Trophoblast cell (in vitro differentiated cells and primary cell): ENCODE measurements around the gene IL17RB.

Experiments used
- DNase-seq, 2 donors: peaks; one replicate each; pipeline ENCODE4 v3.0.0-alpha.2; 2016
- H2AFZ ChIP-seq: 2 replicates; pipeline ENCODE4 v1.6.1; 2013; ENCODE audit warnings: low read length, moderate library complexity, mild to moderate bottlenecking; ENCODE audit not compliant: insufficient read depth, poor library complexity
- H2AK5ac ChIP-seq: 2 replicates; pipeline ENCODE4 v1.6.1; 2013; ENCODE audit warnings: mild to moderate bottlenecking, low read length
- H2BK120ac ChIP-seq: 2 replicates; pipeline ENCODE4 v1.6.1; 2013; ENCODE audit warnings: low read length, mild to moderate bottlenecking, moderate library complexity; ENCODE audit not compliant: insufficient read depth, poor library complexity
- H2BK12ac ChIP-seq: 2 replicates; pipeline ENCODE4 v1.6.1; 2013; ENCODE audit warnings: mild to moderate bottlenecking, low read length, moderate library complexity
- H2BK5ac ChIP-seq: 2 replicates; pipeline ENCODE4 v1.6.1; 2013; ENCODE audit warnings: low read length, low read depth, moderate library complexity, mild to moderate bottlenecking; ENCODE audit not compliant: poor library complexity
- H3K14ac ChIP-seq: 2 replicates; pipeline ENCODE4 v1.6.1; 2013; ENCODE audit warnings: mild to moderate bottlenecking, low read length
- H3K18ac ChIP-seq: 2 replicates; pipeline ENCODE4 v1.6.1; 2013; ENCODE audit warnings: mild to moderate bottlenecking, low read length
- H3K23ac ChIP-seq: 2 replicates; pipeline ENCODE4 v1.6.1; 2013; ENCODE audit warnings: low read length
- H3K27ac ChIP-seq: 2 replicates; pipeline ENCODE4 v1.5.1; 2013; ENCODE audit warnings: low read depth, mild to moderate bottlenecking, inconsistent platforms, low read length, moderate library complexity
- H3K27me3 ChIP-seq: 2 replicates; pipeline ENCODE4 v1.6.1; 2013; ENCODE audit warnings: inconsistent platforms, mild to moderate bottlenecking, low read length, moderate library complexity; ENCODE audit not compliant: insufficient read depth
- H3K36me3 ChIP-seq, 2 experiments: 1 replicate in 1 of 2; 2 replicates in 1 of 2; pipeline ENCODE4 v1.6.1; 2013; ENCODE audit warnings: low read length in 2 of 2, mild to moderate bottlenecking in 2 of 2, moderate library complexity in 1 of 2; ENCODE audit not compliant: insufficient read depth in 2 of 2, control insufficient read depth in 1 of 2
- H3K4ac ChIP-seq: 2 replicates; pipeline ENCODE4 v1.6.1; 2013; ENCODE audit warnings: low read depth, mild to moderate bottlenecking, low read length, moderate library complexity
- H3K4me1 ChIP-seq, 2 experiments: 1 replicate in 1 of 2; 2 replicates in 1 of 2; pipeline ENCODE4 v1.6.1; 2013; ENCODE audit warnings: low read length in 2 of 2, mild to moderate bottlenecking in 2 of 2, moderate library complexity in 1 of 2; ENCODE audit not compliant: insufficient read depth in 2 of 2, control insufficient read depth in 1 of 2
- H3K4me2 ChIP-seq: 2 replicates; pipeline ENCODE4 v1.6.1; 2013; ENCODE audit warnings: inconsistent platforms, mild to moderate bottlenecking, low read length, moderate library complexity
- H3K4me3 ChIP-seq: 2 replicates; pipeline ENCODE4 v1.5.1; 2013; ENCODE audit warnings: mild to moderate bottlenecking, low read depth, low read length, inconsistent platforms
- H3K79me1 ChIP-seq: one replicate; pipeline ENCODE4 v1.6.1; 2013; ENCODE audit warnings: low read length
- H3K79me2 ChIP-seq: 2 replicates; pipeline ENCODE4 v1.6.1; 2013; ENCODE audit warnings: low read length, mild to moderate bottlenecking; ENCODE audit not compliant: control insufficient read depth, insufficient read depth, poor library complexity
- H3K9ac ChIP-seq: 2 replicates; pipeline ENCODE4 v1.6.1; 2013; ENCODE audit warnings: mild to moderate bottlenecking, low read length
- H3K9me3 ChIP-seq: 2 replicates; pipeline ENCODE4 v1.6.1; 2013; ENCODE audit warnings: low read depth, mild to moderate bottlenecking, control low read depth, inconsistent platforms, low read length; ENCODE audit not compliant: insufficient read depth
- H4K12ac ChIP-seq: 2 replicates; pipeline ENCODE4 v1.6.1; 2013; ENCODE audit warnings: low read depth, mild to moderate bottlenecking, low read length, moderate library complexity
- H4K8ac ChIP-seq: 2 replicates; pipeline ENCODE4 v1.6.1; 2013; ENCODE audit warnings: low read depth, mild to moderate bottlenecking, low read length, moderate library complexity
- H4K91ac ChIP-seq: one replicate; pipeline ENCODE4 v1.6.1; 2013; ENCODE audit warnings: low read depth, mild to moderate bottlenecking, low read length, moderate library complexity
- WGBS: extraction: QIAGEN DNeasy Blood & Tissue Kit; methylation state at CpG from one replicate; pipeline ENCODE4 v1.1.7; 2013; ENCODE audit warnings: missing lambda C conversion rate; ENCODE audit not compliant: insufficient read length, insufficient coverage; ENCODE audit errors: extremely low coverage; 5-methylcytosine and 5-hydroxymethylcytosine counted together

The IL17RB gene

DNA sequence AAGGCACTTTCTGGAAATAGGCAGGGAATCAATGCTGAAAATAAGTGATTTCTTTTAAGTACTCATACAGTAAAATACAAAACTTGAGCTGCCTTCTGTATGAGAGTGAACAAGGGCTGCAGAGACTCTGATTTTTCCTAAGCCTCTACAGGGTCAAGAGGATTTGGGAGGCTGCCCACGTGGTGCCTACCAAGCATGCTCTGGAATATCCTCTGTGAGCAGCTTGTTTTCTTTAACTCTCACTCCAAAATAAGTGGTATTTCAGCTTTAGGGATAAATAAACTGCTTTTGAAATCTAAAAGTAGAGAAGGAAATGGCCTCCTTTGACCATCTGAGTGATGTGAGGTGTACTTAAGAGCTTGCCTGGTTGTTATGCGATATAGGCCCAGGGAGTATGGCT, 53.4 kb downstream of the IL17RB start:
- no peaks in the 10 kb centered on the region for H3K79me2 ChIP-seq
- no peak overlapping the region for H4K8ac ChIP-seq
- H2AFZ ChIP-seq: no peak overlapping the region
- no peak overlapping the region for H3K4me3 ChIP-seq
- H3K79me1 ChIP-seq: no peaks in the 10 kb centered on the region
- no peak overlapping the region for H3K9ac ChIP-seq
- H3K4ac ChIP-seq: no peak overlapping the region
- H3K23ac ChIP-seq: no peak overlapping the region
- no peak overlapping the region for H3K4me2 ChIP-seq
- H4K91ac ChIP-seq: no peak overlapping the region
- no peaks in the 10 kb centered on the region for H3K36me3 ChIP-seq
- H3K27me3 ChIP-seq: no peaks in the 10 kb centered on the region
- no peak overlapping the region for H3K27ac ChIP-seq
- no peaks in the 10 kb centered on the region for H3K9me3 ChIP-seq
- no peak overlapping the region for H2BK120ac ChIP-seq
- no peak overlapping the region for H3K18ac ChIP-seq
- no peak overlapping the region for H2BK12ac ChIP-seq
- H2AK5ac ChIP-seq: no peak overlapping the region
- no peak overlapping the region for H2BK5ac ChIP-seq
- no CpG with 5 or more reads among the region's 2 CpGs for WGBS
- no peak overlapping the region for H3K14ac ChIP-seq
- DNase-seq: no peak
- no peaks in the 10 kb centered on the region for H3K4me1 ChIP-seq
- H4K12ac ChIP-seq: no peak overlapping the region

DNA sequence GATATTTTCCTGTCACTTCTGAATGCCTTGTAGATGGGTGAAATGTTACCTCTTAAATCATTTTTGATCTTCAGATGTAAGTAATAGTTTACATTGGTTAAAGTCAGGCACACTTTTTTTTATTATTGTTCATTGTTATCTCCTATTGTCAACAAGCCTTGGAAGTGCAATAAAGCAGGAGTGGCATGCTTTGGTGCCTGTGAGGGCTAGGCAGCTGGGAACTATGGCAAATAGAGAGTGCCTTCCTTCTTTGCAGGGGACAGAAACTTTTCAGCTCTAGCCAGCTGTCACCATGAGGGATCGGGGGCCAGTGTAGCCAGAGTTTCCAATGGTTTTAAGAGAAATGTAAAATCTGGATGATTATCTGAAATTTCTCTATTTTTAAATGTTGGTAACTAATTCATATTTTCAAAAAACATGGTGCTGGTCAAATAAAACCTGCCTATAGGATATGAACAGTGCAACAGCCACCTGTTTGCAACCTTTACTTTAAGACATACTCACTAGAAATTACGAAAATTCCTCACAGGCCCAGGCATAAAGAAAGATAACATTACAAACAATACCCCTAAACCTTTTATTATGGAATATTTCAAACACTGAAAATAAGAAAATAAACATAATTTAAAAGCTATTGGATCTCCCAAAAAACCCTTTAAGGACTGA, 54.4 kb downstream of the IL17RB start:
- H3K14ac ChIP-seq: no peak overlapping the region
- H3K4me2 ChIP-seq: no peak overlapping the region
- no peak overlapping the region for H3K4ac ChIP-seq
- H2BK12ac ChIP-seq: no peak overlapping the region
- no peak overlapping the region for H4K12ac ChIP-seq
- H3K9me3 ChIP-seq: no peaks in the 10 kb centered on the region
- no CpG with 5 or more reads among the region's 2 CpGs for WGBS
- no peak overlapping the region for H3K9ac ChIP-seq
- H3K36me3 ChIP-seq: no peaks in the 10 kb centered on the region
- no peak overlapping the region for H2BK5ac ChIP-seq
- H3K23ac ChIP-seq: no peak overlapping the region
- H3K79me1 ChIP-seq: no peaks in the 10 kb centered on the region
- H3K18ac ChIP-seq: no peak overlapping the region
- no peaks in the 10 kb centered on the region for H3K27me3 ChIP-seq
- no peak for DNase-seq
- H3K4me3 ChIP-seq: no peak overlapping the region
- no peak overlapping the region for H2AK5ac ChIP-seq
- H3K79me2 ChIP-seq: no peaks in the 10 kb centered on the region
- no peak overlapping the region for H2AFZ ChIP-seq
- H2BK120ac ChIP-seq: no peak overlapping the region
- no peak overlapping the region for H4K8ac ChIP-seq
- no peak overlapping the region for H3K27ac ChIP-seq
- no peak overlapping the region for H4K91ac ChIP-seq
- H3K4me1 ChIP-seq: no peaks in the 10 kb centered on the region

DNA sequence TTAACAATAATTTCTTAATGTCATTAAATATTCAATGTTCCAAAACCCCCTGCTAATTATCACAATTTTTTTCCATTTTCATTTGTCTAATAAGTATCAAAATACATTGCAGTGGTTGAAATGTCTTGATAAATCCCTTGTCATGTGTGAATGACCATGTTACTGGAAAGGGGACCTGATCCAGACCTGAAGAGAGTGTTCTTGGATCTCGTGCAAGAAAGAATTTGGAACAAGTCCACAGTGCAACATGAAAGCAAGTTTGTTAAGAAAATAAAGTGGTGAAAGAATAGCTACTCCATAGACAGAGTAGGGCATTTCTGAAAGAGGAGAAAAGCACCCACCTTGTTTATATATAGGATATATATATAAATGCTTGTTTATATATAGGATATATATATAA, 55.7 kb downstream of the IL17RB start:
- Histone ChIP-seq H3K4me1 (no peaks in the 10 kb centered on the region), H3K79me2 (no peaks in the 10 kb centered on the region), H3K27ac (no peak overlapping the region), H2BK120ac (no peak overlapping the region), H2AFZ (no peak overlapping the region), H4K91ac (no peak overlapping the region), H2BK12ac (no peak overlapping the region), H4K8ac (no peak overlapping the region), H3K4me2 (no peak overlapping the region), H3K14ac (no peak overlapping the region), H2AK5ac (no peak overlapping the region), H3K4me3 (no peak overlapping the region), H2BK5ac (no peak overlapping the region), H3K9me3 (no peaks in the 10 kb centered on the region), H3K9ac (no peak overlapping the region), H3K4ac (no peak overlapping the region), H3K36me3 (no peaks in the 10 kb centered on the region), H3K79me1 (no peaks in the 10 kb centered on the region), H3K18ac (no peak overlapping the region), H4K12ac (no peak overlapping the region), H3K27me3 (no peaks in the 10 kb centered on the region), H3K23ac (no peak overlapping the region)
- WGBS: no CpG with 5 or more reads among the region's 1 CpG
- no peak for DNase-seq

DNA sequence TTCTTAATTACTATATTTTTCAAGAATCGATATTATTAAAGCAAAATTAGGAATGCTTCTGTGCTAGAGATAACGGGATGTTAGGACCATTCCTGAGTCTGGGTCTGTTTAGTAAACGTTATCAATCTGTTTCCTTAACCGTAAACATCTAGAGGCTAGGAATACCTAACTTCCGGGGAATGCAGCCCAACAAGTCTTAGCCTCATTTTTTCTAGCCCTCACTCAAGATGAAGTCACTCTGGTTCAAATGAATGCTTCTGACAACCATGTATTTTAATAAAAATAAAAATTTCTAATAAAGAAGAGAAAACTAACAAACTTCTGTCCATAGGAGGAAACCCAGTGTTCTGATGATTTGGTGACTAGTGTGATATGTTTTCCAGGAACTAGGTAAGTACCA, 56.3 kb downstream of the IL17RB start:
- Histone ChIP-seq H2BK120ac (no peak overlapping the region), H2AFZ (no peak overlapping the region), H2BK12ac (no peak overlapping the region), H2BK5ac (no peak overlapping the region), H3K27me3 (no peaks in the 10 kb centered on the region), H3K4me1 (no peaks in the 10 kb centered on the region), H3K9ac (no peak overlapping the region), H3K4me3 (no peak overlapping the region), H4K8ac (no peak overlapping the region), H3K27ac (no peak overlapping the region), H2AK5ac (no peak overlapping the region), H3K36me3 (no peaks in the 10 kb centered on the region), H3K79me1 (no peaks in the 10 kb centered on the region), H3K79me2 (no peaks in the 10 kb centered on the region), H4K91ac (no peak overlapping the region), H3K9me3 (no peaks in the 10 kb centered on the region), H3K14ac (no peak overlapping the region), H3K4me2 (no peak overlapping the region), H3K4ac (no peak overlapping the region), H3K18ac (no peak overlapping the region), H4K12ac (no peak overlapping the region), H3K23ac (no peak overlapping the region)
- peak; percentile 73 to 84 for DNase-seq
- no CpG with 5 or more reads among the region's 5 CpGs for WGBS
